ENCODE data around the gene GRK5. TPM values are rescaled to one million over a fixed set of nuclear protein-coding genes. Genes with fewer than 3 reads are reported as not detected.

The GRK5 gene
- total RNA-seq, 1 experiment from 2014 or later, result 29.0 TPM

- H3K4me1 ChIP-seq (ENCODE audit: control insufficient read depth, insufficient read depth, low read length), result peaks cover 3% of the 10 kb centered on the region; the same call in 1 of the 2 replicates
These were observed 129.9 kb downstream of the GRK5 start for GRCh38 chr10:119337223-119337622.

GRCh38 chr10:119337796-119338432 lies 130.5 kb downstream of the GRK5 start:
- ChIA-PET CTCF (no interaction called here), POLR2A (interaction anchor here (0.6 kb wide), 1 partner anchor 70 kb away, joined by 16 read pairs; no protein-coding TSS in a partner anchor)
- no peaks in the 10 kb centered on the region for H3K9me3 ChIP-seq (ENCODE audit: control insufficient read depth, insufficient read depth, low read depth, low read length)
- no peak overlapping the region for H3K4me3 ChIP-seq (ENCODE audit: low read depth in 2 of 2, low read length in 2 of 2)
- intact Hi-C loops (cut with micrococcal nuclease; ENCODE audit: unreplicated experiment), result no loop called here
- H3K36me3 ChIP-seq (ENCODE audit: control insufficient read depth, insufficient read depth, low read length), result no peaks in the 10 kb centered on the region
- TF ChIP-seq CTCF (IDR thresholded peaks at IDR 0.05), result no peak
- TF ChIP-seq POLR2AphosphoS5 (IDR thresholded peaks at IDR 0.05; ENCODE audit: low read depth, low read length), result no peak
- TF ChIP-seq TCF7L2 (IDR thresholded peaks at IDR 0.05; ENCODE audit: low read depth, low read length), result no peak
- TF ChIP-seq SIN3A (IDR thresholded peaks at IDR 0.05; ENCODE audit: borderline replicate concordance, insufficient read depth, low read depth, low read length), result no peak
- no peak for TF ChIP-seq REST (IDR thresholded peaks at IDR 0.05; ENCODE audit: insufficient read depth in 1 of 2, low read depth in 2 of 2, low read length in 1 of 2)
- no peak overlapping the region for H3K27ac ChIP-seq (ENCODE audit: low read length)
- ATAC-seq (no peak), DNase-seq (ENCODE audit: low read depth, low spot score) (no peak)
- H3K27me3 ChIP-seq (ENCODE audit: control insufficient read depth, insufficient read depth, low read length), result no peaks in the 10 kb centered on the region
- in situ Hi-C loops (cut with HindIII; ENCODE audit: low pct_unique_long_range_greater_than_20kb, low sequenced_read_pairs), result no loop called here
- peaks cover 3% of the 10 kb centered on the region; the same call in 1 of the 2 replicates for H3K4me1 ChIP-seq (ENCODE audit: control insufficient read depth, insufficient read depth, low read length)
- BruUV-seq (replicated peaks), result no TSS peak

More at GRCh38 chr10:119337223-119337622, 129.9 kb downstream of the GRK5 start:
- H3K27ac ChIP-seq (ENCODE audit: low read length), result no peak overlapping the region
- DNase-seq (ENCODE audit: low read depth, low spot score) (no peak), ATAC-seq (no peak)
- ChIA-PET CTCF (no interaction called here), POLR2A (interaction anchor here (0.6 kb wide), 1 partner anchor 71 kb away, joined by 16 read pairs; no protein-coding TSS in a partner anchor)
- H3K36me3 ChIP-seq (ENCODE audit: control insufficient read depth, insufficient read depth, low read length), result no peaks in the 10 kb centered on the region
- TF ChIP-seq REST (IDR thresholded peaks at IDR 0.05; ENCODE audit: insufficient read depth in 1 of 2, low read depth in 2 of 2, low read length in 1 of 2) (no peak), POLR2AphosphoS5 (IDR thresholded peaks at IDR 0.05; ENCODE audit: low read depth, low read length) (no peak), CTCF (IDR thresholded peaks at IDR 0.05) (no peak), SIN3A (IDR thresholded peaks at IDR 0.05; ENCODE audit: borderline replicate concordance, insufficient read depth, low read depth, low read length) (no peak), TCF7L2 (IDR thresholded peaks at IDR 0.05; ENCODE audit: low read depth, low read length) (no peak)
- in situ Hi-C loops (cut with HindIII; ENCODE audit: low pct_unique_long_range_greater_than_20kb, low sequenced_read_pairs) (no loop called here), intact Hi-C loops (cut with micrococcal nuclease; ENCODE audit: unreplicated experiment) (no loop called here)
- no peak overlapping the region for H3K4me3 ChIP-seq (ENCODE audit: low read depth in 2 of 2, low read length in 2 of 2)
- H3K27me3 ChIP-seq (ENCODE audit: control insufficient read depth, insufficient read depth, low read length), result no peaks in the 10 kb centered on the region
- BruUV-seq (replicated peaks), result no TSS peak
- H3K9me3 ChIP-seq (ENCODE audit: control insufficient read depth, insufficient read depth, low read depth, low read length), result no peaks in the 10 kb centered on the region

All from Panc1 (cell line).